Measurements from ENCODE around the gene KCNAB2.

Gene KCNAB2

GRCh38 chr1:6134741-6135510, 89.2 kb downstream of the KCNAB2 start:
- DNase-seq = no peak

GRCh38 chr1:6136516-6137220, 91.0 kb downstream of the KCNAB2 start:
- no peak for DNase-seq

- no peak for DNase-seq
These were observed 92.1 kb downstream of the KCNAB2 start for GRCh38 chr1:6137758-6138157.

- DNase-seq = no peak
These were observed 94.7 kb downstream of the KCNAB2 start for GRCh38 chr1:6140413-6140812.

- no peak for DNase-seq
These were observed 95.9 kb downstream of the KCNAB2 start for GRCh38 chr1:6141592-6141991.

GRCh38 chr1:6142036-6142621, 96.4 kb downstream of the KCNAB2 start:
- DNase-seq = no peak

- DNase-seq = no peak
These were observed 97.0 kb downstream of the KCNAB2 start for GRCh38 chr1:6142734-6143133.

- DNase-seq = no peak
These were observed 97.7 kb downstream of the KCNAB2 start for GRCh38 chr1:6143395-6143794.

- no peak for DNase-seq
These were observed 98.5 kb downstream of the KCNAB2 start for GRCh38 chr1:6144175-6144574.

GRCh38 chr1:6144647-6145395, 99.1 kb downstream of the KCNAB2 start:
- DNase-seq = no peak

- DNase-seq = no peak
These were observed 99.7 kb downstream of the KCNAB2 start for GRCh38 chr1:6145396-6145750.

- no peak for DNase-seq
These were observed 100.2 kb downstream of the KCNAB2 start for GRCh38 chr1:6145864-6146410.

GRCh38 chr1:6148497-6149241, 103.0 kb downstream of the KCNAB2 start:
- no peak for DNase-seq

GRCh38 chr1:6149597-6149996, 103.9 kb downstream of the KCNAB2 start:
- no peak for DNase-seq

- no peak for DNase-seq
These were observed 104.6 kb downstream of the KCNAB2 start for GRCh38 chr1:6150006-6150938.

Measured in SHP77 (cell line).